Measurements from ENCODE around the gene DGKH.
A peak's percentile ranks its signal among the peaks of the same experiment; 100 is the strongest.

Gene DGKH

GRCh38 chr13:42270857-42271215, 222.4 kb downstream of the DGKH start:
- Histone ChIP-seq H3K4me1 (ENCODE audit: insufficient read depth, low read length, poor library complexity, severe bottlenecking) (peaks cover 45% of the 10 kb centered on the region), H3K9me2 (replicated peaks; ENCODE audit: low read depth, low read length) (no peaks in the 10 kb centered on the region), H4K20me1 (ENCODE audit: insufficient read depth, low read length, poor library complexity, severe bottlenecking) (peaks cover 8% of the 10 kb centered on the region), H3K4me3 (ENCODE audit: low read length, poor library complexity, severe bottlenecking) (peak overlapping the region; percentile 81), H3K4me2 (ENCODE audit: low read depth, low read length, poor library complexity, severe bottlenecking) (peak overlapping the region; percentile 83), H3K9me3 (ENCODE audit: insufficient read depth, low read depth, low read length) (no peaks in the 10 kb centered on the region), H3K27me3 (ENCODE audit: insufficient read depth, low read length, poor library complexity, severe bottlenecking) (no peaks in the 10 kb centered on the region), H3K79me2 (ENCODE audit: insufficient read depth, low read length) (peaks cover 37% of the 10 kb centered on the region), H3K9ac (ENCODE audit: low read depth, low read length, poor library complexity, severe bottlenecking) (peak overlapping the region; percentile 67), H2AFZ (ENCODE audit: low read length) (peak overlapping the region; percentile 87), H3F3A (ENCODE audit: low read depth) (no peaks in the 10 kb centered on the region), H3K36me3 (ENCODE audit: insufficient read depth, low read length) (no peaks in the 10 kb centered on the region)
- TF ChIP-seq EZH2phosphoT487 (IDR thresholded peaks at IDR 0.05; ENCODE audit: borderline replicate concordance) (no peak), CTCF (conservative IDR thresholded peaks at IDR 0.05; ENCODE audit: low read length) (no peak)

DNA sequence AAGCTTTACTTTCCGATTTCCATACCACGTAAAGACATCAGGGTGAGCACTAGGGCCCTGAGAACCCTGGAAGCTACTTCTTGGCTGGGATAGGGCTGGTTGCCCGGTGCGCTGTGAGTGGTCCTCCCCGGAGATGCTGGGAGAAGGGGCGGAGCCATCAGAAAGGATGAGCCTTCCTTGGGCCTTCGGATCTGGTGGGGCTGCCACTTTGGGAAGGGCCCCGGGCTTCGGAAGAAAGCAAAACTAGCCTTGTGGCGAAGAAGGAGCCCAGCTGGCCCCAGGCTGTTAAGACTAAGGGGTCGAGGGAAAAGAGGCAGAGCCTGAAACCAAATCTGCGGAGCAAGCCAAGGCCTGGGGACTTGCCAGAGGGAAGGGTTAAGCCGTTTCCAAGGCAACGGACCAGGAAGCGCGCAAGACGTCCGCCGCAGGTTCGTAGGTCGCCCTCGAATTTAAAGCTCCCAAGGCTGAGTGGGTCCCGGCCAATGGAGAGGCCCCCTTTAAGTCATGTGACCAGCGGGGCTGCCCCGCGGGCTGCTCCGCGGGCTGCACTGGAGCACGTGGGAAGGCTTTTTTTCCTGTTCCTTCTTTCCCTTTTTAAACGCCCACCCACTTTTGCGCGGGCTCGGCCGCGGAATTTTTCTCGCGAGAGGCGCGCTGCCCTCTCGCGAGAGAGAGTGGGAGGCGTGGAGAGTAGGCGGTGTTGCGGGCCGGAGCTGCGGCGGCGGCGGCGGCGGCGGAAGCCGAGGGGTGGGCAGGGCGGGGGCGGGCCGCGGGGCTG, 223.1 kb downstream of the DGKH start:
- H3K79me2 ChIP-seq (ENCODE audit: insufficient read depth, low read length), result peaks cover 42% of the 10 kb centered on the region
- H3F3A ChIP-seq (ENCODE audit: low read depth), result no peaks in the 10 kb centered on the region
- TF ChIP-seq EZH2phosphoT487 (IDR thresholded peaks at IDR 0.05; ENCODE audit: borderline replicate concordance) (no peak), CTCF (conservative IDR thresholded peaks at IDR 0.05; ENCODE audit: low read length) (no peak)

GRCh38 chr13:42272115-42272803, 223.8 kb downstream of the DGKH start, which contains the start of gene AKAP11:
Gene AKAP11, plus strand, starts transcription at chr13:42272152. Its CDS starts 14,197 bp downstream, at chr13:42286349.
- H3K79me2 ChIP-seq (ENCODE audit: insufficient read depth, low read length), result peaks cover 45% of the 10 kb centered on the region

More for the DNA sequence above, 223.1 kb downstream of the DGKH start:
- Histone ChIP-seq H3K36me3 (ENCODE audit: insufficient read depth, low read length) (no peaks in the 10 kb centered on the region), H3K4me3 (ENCODE audit: low read length, poor library complexity, severe bottlenecking) (peak overlapping the region; percentile 81), H3K27me3 (ENCODE audit: insufficient read depth, low read length, poor library complexity, severe bottlenecking) (no peaks in the 10 kb centered on the region), H3K4me2 (ENCODE audit: low read depth, low read length, poor library complexity, severe bottlenecking) (peak overlapping the region; percentile 83), H4K20me1 (ENCODE audit: insufficient read depth, low read length, poor library complexity, severe bottlenecking) (peaks cover 8% of the 10 kb centered on the region), H3K9ac (ENCODE audit: low read depth, low read length, poor library complexity, severe bottlenecking) (peak overlapping the region; percentile 81), H3K4me1 (ENCODE audit: insufficient read depth, low read length, poor library complexity, severe bottlenecking) (peaks cover 49% of the 10 kb centered on the region), H3K9me2 (replicated peaks; ENCODE audit: low read depth, low read length) (no peaks in the 10 kb centered on the region), H2AFZ (ENCODE audit: low read length) (peak overlapping the region; percentile 87), H3K9me3 (ENCODE audit: insufficient read depth, low read depth, low read length) (no peaks in the 10 kb centered on the region)

More at GRCh38 chr13:42272115-42272803, 223.8 kb downstream of the DGKH start, which contains the start of gene AKAP11:
- H3K27me3 ChIP-seq (ENCODE audit: insufficient read depth, low read length, poor library complexity, severe bottlenecking), result no peaks in the 10 kb centered on the region
- TF ChIP-seq CTCF (conservative IDR thresholded peaks at IDR 0.05; ENCODE audit: low read length), result no peak
- no peak for TF ChIP-seq EZH2phosphoT487 (IDR thresholded peaks at IDR 0.05; ENCODE audit: borderline replicate concordance)
- H3K36me3 ChIP-seq (ENCODE audit: insufficient read depth, low read length), result no peaks in the 10 kb centered on the region
- H3K4me2 ChIP-seq (ENCODE audit: low read depth, low read length, poor library complexity, severe bottlenecking), result peak within 1 kb of the TSS; percentile 83
- H3F3A ChIP-seq (ENCODE audit: low read depth), result no peaks in the 10 kb centered on the region
- H3K4me3 ChIP-seq (ENCODE audit: low read length, poor library complexity, severe bottlenecking), result peak within 1 kb of the TSS; percentile 81
- no peaks in the 10 kb centered on the region for H3K9me2 ChIP-seq (replicated peaks; ENCODE audit: low read depth, low read length)
- H3K4me1 ChIP-seq (ENCODE audit: insufficient read depth, low read length, poor library complexity, severe bottlenecking), result peaks cover 53% of the 10 kb centered on the region
- no peaks in the 10 kb centered on the region for H3K9me3 ChIP-seq (ENCODE audit: insufficient read depth, low read depth, low read length)
- peaks cover 10% of the 10 kb centered on the region for H4K20me1 ChIP-seq (ENCODE audit: insufficient read depth, low read length, poor library complexity, severe bottlenecking)
- peak within 1 kb of the TSS; percentile 81 for H3K9ac ChIP-seq (ENCODE audit: low read depth, low read length, poor library complexity, severe bottlenecking)
- H2AFZ ChIP-seq (ENCODE audit: low read length), result peak within 1 kb of the TSS; percentile 87
